ENCODE data around the gene SPAG16. TPM values are rescaled to one million over a fixed set of nuclear protein-coding genes. Genes with fewer than 3 reads are reported as not detected.
A peak's percentile ranks its signal among the peaks of the same experiment; 100 is the strongest.

Gene SPAG16
- total RNA-seq, 1 donor from 2014 or later: 16.7 TPM

DNA sequence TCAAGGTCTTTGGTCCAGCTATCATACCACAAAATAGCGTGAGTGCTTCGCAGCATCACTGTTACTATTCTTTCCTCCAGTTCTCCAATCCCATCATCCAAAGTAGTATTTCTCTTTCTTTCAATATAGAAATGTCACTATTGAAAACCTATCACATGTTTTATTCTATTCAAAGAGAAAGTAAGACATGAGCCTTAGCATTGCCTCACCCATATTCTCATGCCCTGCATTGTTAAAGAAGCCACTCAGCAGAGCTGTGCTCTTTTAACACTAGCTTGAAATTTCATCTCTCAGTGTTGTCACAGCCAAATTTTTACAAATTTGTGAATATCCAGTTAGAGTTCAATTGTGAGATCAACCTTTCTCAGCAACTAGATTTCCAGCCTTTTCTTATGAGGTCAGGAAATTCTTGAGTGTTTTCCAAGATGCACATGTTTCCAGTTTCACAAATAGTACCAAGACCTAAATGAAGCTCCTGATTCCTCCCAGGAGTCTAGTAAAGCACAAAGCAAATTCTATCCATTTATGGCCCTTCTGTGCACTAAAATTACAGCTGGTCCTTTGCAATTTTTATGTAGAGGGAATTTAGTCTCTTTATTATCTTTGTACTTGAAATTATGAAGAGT lies 343.7 kb downstream of the SPAG16 start:
- Histone ChIP-seq H3K27me3 (ENCODE audit: insufficient read depth, low read length) (no peaks in the 10 kb centered on the region), H2AFZ (ENCODE audit: low read depth, low read length) (no peak overlapping the region), H3K4me2 (ENCODE audit: low read length) (no peak overlapping the region), H4K20me1 (ENCODE audit: insufficient read depth, low read length) (no peaks in the 10 kb centered on the region), H3K4me1 (ENCODE audit: insufficient read depth, low read length) (no peaks in the 10 kb centered on the region), H3K4me3 (ENCODE audit: insufficient read depth, low read depth, low read length) (no peak overlapping the region), H3K79me2 (ENCODE audit: insufficient read depth, low read length) (no peaks in the 10 kb centered on the region), H3K27ac (ENCODE audit: low read depth, low read length) (no peak overlapping the region), H3K36me3 (ENCODE audit: insufficient read depth, low read length) (no peaks in the 10 kb centered on the region), H3K9ac (ENCODE audit: low read length) (no peak overlapping the region), H3K9me3 (ENCODE audit: insufficient read depth, low read depth, low read length) (no peaks in the 10 kb centered on the region)
- peaks cover 2% of the 10 kb centered on the region for H3K27me3 Mint-ChIP-seq (ENCODE audit: low read depth, unreplicated experiment)
- peak; percentile 2 for DNase-seq (ENCODE audit: low read depth)
- TF ChIP-seq EZH2 (IDR thresholded peaks at IDR 0.05; ENCODE audit: insufficient read depth, low read length): no peak
- TF ChIP-seq CTCF (IDR thresholded peaks at IDR 0.05; ENCODE audit: insufficient read depth, low read depth, low read length): no peak
- H3K4me1 Mint-ChIP-seq (ENCODE audit: low read depth, unreplicated experiment): no peaks in the 10 kb centered on the region
- H3K4me3 Mint-ChIP-seq (ENCODE audit: unreplicated experiment): no peak overlapping the region
- peaks cover 6% of the 10 kb centered on the region for H3K9me3 Mint-ChIP-seq (ENCODE audit: unreplicated experiment)
- FAIRE-seq: no peak
- no peak overlapping the region for H3K27ac Mint-ChIP-seq (ENCODE audit: unreplicated experiment)
- H3K36me3 Mint-ChIP-seq (ENCODE audit: low read depth, unreplicated experiment): no peaks in the 10 kb centered on the region

DNA sequence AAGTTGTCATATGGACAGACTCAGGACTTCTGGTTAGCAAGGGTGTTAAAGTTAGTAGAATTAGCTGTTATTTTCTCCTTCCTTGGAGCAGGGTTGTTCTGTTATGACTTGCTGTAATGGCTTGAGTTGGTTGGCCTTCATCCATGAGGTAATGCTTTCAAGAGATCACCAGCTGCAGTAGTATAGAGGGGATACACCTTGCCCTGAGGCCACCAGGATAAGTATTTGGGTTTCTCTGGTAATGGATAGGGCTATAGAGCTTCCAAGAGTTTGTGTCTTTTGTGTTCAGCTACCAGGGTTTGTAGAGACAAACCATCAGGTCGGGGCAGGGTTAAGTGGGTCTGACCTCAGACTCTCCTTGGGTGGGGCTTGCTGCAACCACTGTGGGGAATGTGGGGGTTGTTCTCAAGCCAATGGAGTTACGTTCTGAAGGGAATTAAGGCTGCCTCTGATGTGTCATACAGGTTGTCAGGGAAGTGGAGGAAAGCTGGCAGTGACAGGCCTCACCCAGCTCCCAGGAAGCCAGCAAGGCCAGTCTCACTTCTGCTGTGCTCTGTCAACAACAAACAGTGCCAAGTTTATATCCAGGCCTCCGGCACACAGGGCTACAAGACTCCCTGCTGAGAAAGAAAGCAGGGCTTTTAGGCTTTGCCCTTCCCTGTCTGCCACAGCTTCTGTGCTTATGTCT lies 356.6 kb downstream of the SPAG16 start:
- no peak overlapping the region for H2AFZ ChIP-seq (ENCODE audit: low read depth, low read length)
- Mint-ChIP-seq H3K27ac (ENCODE audit: unreplicated experiment) (no peak overlapping the region), H3K4me3 (ENCODE audit: unreplicated experiment) (no peak overlapping the region), H3K36me3 (ENCODE audit: low read depth, unreplicated experiment) (no peaks in the 10 kb centered on the region), H3K27me3 (ENCODE audit: low read depth, unreplicated experiment) (no peaks in the 10 kb centered on the region), H3K4me1 (ENCODE audit: low read depth, unreplicated experiment) (peaks cover 3% of the 10 kb centered on the region), H3K9me3 (ENCODE audit: unreplicated experiment) (peaks cover 2% of the 10 kb centered on the region)
- H3K9me3 ChIP-seq (ENCODE audit: insufficient read depth, low read depth, low read length): no peaks in the 10 kb centered on the region
- FAIRE-seq (no peak), DNase-seq (ENCODE audit: low read depth) (no peak)
- H3K4me1 ChIP-seq (ENCODE audit: insufficient read depth, low read length): no peaks in the 10 kb centered on the region
- no peak overlapping the region for H3K4me3 ChIP-seq (ENCODE audit: insufficient read depth, low read depth, low read length)
- no peak overlapping the region for H3K4me2 ChIP-seq (ENCODE audit: low read length)
- no peak for TF ChIP-seq CTCF (IDR thresholded peaks at IDR 0.05; ENCODE audit: insufficient read depth, low read depth, low read length)
- no peak for TF ChIP-seq EZH2 (IDR thresholded peaks at IDR 0.05; ENCODE audit: insufficient read depth, low read length)
- H3K79me2 ChIP-seq (ENCODE audit: insufficient read depth, low read length): no peaks in the 10 kb centered on the region
- H3K27ac ChIP-seq (ENCODE audit: low read depth, low read length): no peak overlapping the region
- no peak overlapping the region for H3K9ac ChIP-seq (ENCODE audit: low read length)
- no peaks in the 10 kb centered on the region for H4K20me1 ChIP-seq (ENCODE audit: insufficient read depth, low read length)
- H3K27me3 ChIP-seq (ENCODE audit: insufficient read depth, low read length): no peaks in the 10 kb centered on the region
- H3K36me3 ChIP-seq (ENCODE audit: insufficient read depth, low read length): no peaks in the 10 kb centered on the region

- Histone ChIP-seq H3K9me3 (ENCODE audit: insufficient read depth, low read depth, low read length) (no peaks in the 10 kb centered on the region), H2AFZ (ENCODE audit: low read depth, low read length) (no peak overlapping the region), H3K36me3 (ENCODE audit: insufficient read depth, low read length) (no peaks in the 10 kb centered on the region), H3K4me2 (ENCODE audit: low read length) (no peak overlapping the region), H3K9ac (ENCODE audit: low read length) (no peak overlapping the region), H3K27ac (ENCODE audit: low read depth, low read length) (no peak overlapping the region), H3K4me1 (ENCODE audit: insufficient read depth, low read length) (no peaks in the 10 kb centered on the region), H3K79me2 (ENCODE audit: insufficient read depth, low read length) (no peaks in the 10 kb centered on the region), H3K27me3 (ENCODE audit: insufficient read depth, low read length) (no peaks in the 10 kb centered on the region), H3K4me3 (ENCODE audit: insufficient read depth, low read depth, low read length) (no peak overlapping the region), H4K20me1 (ENCODE audit: insufficient read depth, low read length) (no peaks in the 10 kb centered on the region)
- FAIRE-seq: no peak
- Mint-ChIP-seq H3K36me3 (ENCODE audit: low read depth, unreplicated experiment) (no peaks in the 10 kb centered on the region), H3K9me3 (ENCODE audit: unreplicated experiment) (peaks cover 2% of the 10 kb centered on the region), H3K4me1 (ENCODE audit: low read depth, unreplicated experiment) (peaks cover 3% of the 10 kb centered on the region), H3K4me3 (ENCODE audit: unreplicated experiment) (no peak overlapping the region), H3K27ac (ENCODE audit: unreplicated experiment) (no peak overlapping the region), H3K27me3 (ENCODE audit: low read depth, unreplicated experiment) (no peaks in the 10 kb centered on the region)
- TF ChIP-seq EZH2 (IDR thresholded peaks at IDR 0.05; ENCODE audit: insufficient read depth, low read length) (no peak), CTCF (IDR thresholded peaks at IDR 0.05; ENCODE audit: insufficient read depth, low read depth, low read length) (no peak)
- no peak for DNase-seq (ENCODE audit: low read depth)
Observed at GRCh38 chr2:213644926-213645325, 360.7 kb downstream of the SPAG16 start.

Measured in astrocyte (in vitro differentiated cells and primary cell).